ENCODE measurements around the gene THAP8.
"Not testable (repeated sequence)": the region's sequence is repeated elsewhere in the genome, so short reads cannot be mapped to it uniquely, and the experiment has no call there.

Gene THAP8

GRCh38 chr19:36067681-36068080, 13.6 kb upstream of the THAP8 start:
- DNase-seq: no peak

GRCh38 chr19:36064826-36065225, 10.7 kb upstream of the THAP8 start:
- no peak for DNase-seq

- no peak for DNase-seq
These were observed 7.3 kb upstream of the THAP8 start for GRCh38 chr19:36061367-36061766.

- DNase-seq: no peak
These were observed 6.3 kb upstream of the THAP8 start for GRCh38 chr19:36060430-36060829.

GRCh38 chr19:36059180-36059910, 5.3 kb upstream of the THAP8 start:
- DNase-seq: no peak

- DNase-seq: no peak
These were observed 4.5 kb upstream of the THAP8 start for GRCh38 chr19:36058481-36059179.

- DNase-seq: peak; percentile 82 to 94
These were observed 925 bp upstream of the THAP8 start, which contains the start of gene WDR62 for GRCh38 chr19:36054733-36055686. Gene WDR62 (plus strand): TSS chr19:36054897. CDS start chr19:36054972, 75 bp downstream.

GRCh38 chr19:36051637-36052036, 2.4 kb downstream of the THAP8 start:
- no peak for DNase-seq

- DNase-seq: no peak
These were observed 2.8 kb downstream of the THAP8 start for GRCh38 chr19:36051236-36051635.

GRCh38 chr19:36049080-36049698, 4.9 kb downstream of the THAP8 start:
- DNase-seq: no peak

- DNase-seq: no peak
These were observed 6.2 kb downstream of the THAP8 start for GRCh38 chr19:36047835-36048234.

GRCh38 chr19:36046443-36047050, 7.5 kb downstream of the THAP8 start:
- DNase-seq: no peak

- no peak for DNase-seq
These were observed 10.1 kb downstream of the THAP8 start for GRCh38 chr19:36043952-36044351.

GRCh38 chr19:36041831-36042230, 12.3 kb downstream of the THAP8 start:
- no peak for DNase-seq

GRCh38 chr19:36041092-36041491, 13.0 kb downstream of the THAP8 start:
- not testable (repeated sequence) for DNase-seq

GRCh38 chr19:36040495-36040894, 13.6 kb downstream of the THAP8 start:
- no peak for DNase-seq

- DNase-seq: peak in 1 of 2 experiments; percentile 35
These were observed 21.6 kb downstream of the THAP8 start, which contains the start of gene CLIP3 for GRCh38 chr19:36032251-36033104. Gene CLIP3 (minus strand): TSS chr19:36032873. CDS start chr19:36032357, 516 bp downstream.

GRCh38 chr19:36031308-36031707, 22.8 kb downstream of the THAP8 start:
- no peak for DNase-seq

- DNase-seq: peak in 1 of 2 experiments; percentile 0
These were observed 23.6 kb downstream of the THAP8 start for GRCh38 chr19:36030264-36031148.
